ENCODE results near the gene SORL1-AS1.

Gene SORL1-AS1

DNA sequence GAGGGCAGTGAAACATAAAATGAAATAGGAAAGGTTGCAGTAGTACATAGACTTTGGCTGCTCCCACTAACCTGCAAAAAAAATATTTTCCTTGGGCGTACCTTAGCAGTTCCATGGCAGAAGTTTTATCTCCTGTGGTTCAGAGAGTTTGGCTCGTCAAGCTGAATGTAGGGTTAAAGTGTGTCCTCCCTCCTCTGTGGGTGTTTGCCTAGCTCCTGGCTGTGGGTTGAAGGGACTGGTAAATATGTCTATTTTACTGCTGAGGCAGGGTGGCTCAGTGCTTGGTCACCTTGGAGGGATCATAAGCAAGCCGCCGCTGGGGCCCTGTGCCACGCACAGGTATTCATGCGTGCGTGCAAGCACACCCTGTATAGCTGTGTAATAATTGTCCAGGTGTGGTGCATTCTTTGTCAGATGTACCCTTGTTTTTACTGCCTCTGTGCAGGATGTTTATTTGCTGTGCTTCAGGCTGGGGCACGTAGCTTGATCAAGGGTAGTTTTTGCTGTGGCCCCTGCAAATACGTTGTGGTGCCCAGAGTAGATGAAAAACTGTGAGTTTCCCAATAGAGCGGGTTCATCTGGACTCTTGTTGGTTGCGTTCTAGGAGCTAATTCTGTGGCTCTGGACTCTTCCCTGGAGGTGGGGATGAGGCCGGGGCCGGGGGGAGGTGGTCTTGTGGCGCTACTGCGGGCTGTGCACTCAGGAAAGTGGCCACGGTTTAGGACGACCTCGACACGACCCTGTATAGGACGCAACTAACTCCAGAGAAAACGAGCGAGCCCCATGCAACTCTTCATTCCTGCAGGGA is 1.4 kb downstream of the SORL1-AS1 start:
- DNase-seq, result no peak

DNA sequence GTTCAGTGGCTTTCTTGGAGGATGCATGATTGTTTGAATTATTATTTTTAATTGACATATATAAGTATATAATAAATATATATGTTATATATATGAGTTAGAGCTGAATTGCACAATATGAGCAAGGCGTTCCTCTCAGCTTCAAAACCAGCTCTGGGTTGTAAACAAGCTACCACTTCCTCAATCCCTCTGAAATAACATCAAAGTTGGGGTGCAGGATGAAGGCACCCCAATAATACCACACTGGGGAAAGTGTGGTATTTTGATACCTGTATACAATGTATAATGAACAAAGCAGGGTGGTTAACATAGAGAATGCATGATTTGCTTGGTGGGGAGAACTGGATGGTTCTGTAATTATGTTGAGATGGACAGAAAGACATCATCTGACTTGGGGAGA is 2.4 kb downstream of the SORL1-AS1 start:
- DNase-seq, result no peak

DNA sequence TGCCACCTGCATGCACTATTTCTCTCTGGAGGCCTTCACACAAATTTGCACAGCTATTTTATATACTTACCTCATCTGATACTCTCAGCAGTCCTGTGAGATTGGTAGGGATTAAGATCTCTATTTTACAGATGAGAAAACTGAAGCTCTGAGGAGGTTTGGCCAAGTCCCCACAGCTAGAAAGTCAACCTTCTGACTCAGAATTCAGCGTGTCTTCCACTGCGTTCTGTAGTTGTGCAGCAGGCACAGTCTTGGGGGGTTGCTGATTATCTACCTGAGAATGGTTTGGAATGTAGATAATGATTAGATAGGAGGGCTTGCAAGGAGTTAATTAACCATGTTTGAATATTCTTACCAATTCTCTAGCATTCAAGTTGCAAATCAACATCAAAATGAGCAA is 3.1 kb downstream of the SORL1-AS1 start:
- no peak for DNase-seq

DNA sequence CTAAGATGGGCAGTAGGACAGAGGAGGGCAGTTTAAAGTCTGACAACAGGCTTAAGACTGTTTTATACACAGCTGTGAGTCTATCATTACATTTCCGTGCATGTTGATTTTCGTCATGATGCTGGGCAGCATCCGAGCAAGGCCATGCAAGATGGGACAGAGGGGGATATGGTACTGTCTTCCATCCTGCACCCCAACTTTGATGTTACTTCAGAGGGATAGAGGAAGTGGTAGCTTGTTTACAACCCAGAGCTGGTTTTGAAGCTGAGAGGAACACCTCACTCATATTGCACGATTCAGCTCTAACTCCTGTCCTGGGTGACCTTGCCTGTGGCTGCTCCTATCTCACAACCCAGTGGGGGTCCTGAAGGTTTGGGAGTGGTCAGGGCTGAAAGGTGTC is 3.6 kb downstream of the SORL1-AS1 start:
- DNase-seq, result no peak

DNA sequence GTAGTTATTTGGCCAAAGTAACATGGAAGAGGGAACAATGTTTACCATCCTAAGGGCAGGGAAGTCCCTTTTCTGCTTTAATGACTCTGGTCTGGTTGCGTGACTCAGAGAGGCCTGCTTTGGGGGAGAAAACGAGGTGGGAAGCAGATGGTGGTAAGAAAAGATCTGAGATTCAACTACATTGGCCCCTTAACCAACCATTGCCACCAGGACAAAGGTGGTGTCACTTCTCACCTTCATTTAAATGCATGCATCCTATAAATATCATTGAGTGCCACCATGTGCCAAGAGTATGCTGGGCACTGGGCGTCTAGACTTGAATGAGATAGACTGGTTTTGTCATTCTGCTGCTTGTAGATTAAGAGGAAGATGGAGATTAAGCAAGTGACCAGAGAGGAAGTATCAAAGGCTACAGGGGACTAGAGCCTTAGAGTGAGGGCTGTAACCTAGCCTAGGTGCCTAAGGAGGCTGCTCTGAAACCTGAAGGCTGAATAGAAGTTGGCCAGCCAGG is 4.3 kb downstream of the SORL1-AS1 start:
- no peak for DNase-seq

DNA sequence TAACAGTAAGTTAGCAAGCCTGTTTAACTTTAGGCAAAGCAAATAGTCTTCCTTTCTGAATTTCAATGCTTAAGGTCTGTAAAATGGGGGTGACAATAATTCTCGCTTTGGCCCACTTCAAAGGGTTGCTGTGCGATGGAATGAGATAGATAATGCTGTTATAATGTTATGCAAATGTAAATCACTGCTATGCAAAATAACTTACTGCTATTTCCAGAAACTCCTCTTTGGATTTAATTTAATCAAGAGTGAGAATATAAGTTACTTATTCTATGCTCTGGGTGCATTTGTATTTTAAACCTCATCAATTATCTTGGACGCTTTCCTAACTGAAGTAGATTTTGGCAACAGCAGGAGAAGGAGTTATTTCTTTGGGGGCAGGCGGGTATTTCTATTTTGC is 4.8 kb downstream of the SORL1-AS1 start:
- no peak for DNase-seq

DNA sequence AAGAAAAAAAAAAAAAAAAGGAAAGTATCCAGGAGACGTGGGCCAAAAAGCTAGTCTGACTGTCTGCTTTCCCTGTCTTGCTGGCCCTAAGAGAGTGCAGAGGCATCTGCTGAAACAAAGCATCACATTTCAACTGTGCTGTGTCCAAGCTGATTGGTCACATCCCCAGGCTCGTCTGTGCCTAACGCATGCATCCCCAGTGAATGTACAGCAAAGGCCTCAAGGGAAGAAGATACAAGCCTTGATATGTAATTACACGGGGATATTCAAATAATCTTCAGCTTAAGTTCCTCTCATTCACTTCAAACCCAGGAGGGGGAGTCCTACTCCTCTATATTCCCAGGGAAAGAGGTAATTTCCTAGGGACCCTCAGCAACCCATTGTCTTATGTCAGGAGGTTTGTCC is 6.0 kb downstream of the SORL1-AS1 start:
- DNase-seq, result no peak

DNA sequence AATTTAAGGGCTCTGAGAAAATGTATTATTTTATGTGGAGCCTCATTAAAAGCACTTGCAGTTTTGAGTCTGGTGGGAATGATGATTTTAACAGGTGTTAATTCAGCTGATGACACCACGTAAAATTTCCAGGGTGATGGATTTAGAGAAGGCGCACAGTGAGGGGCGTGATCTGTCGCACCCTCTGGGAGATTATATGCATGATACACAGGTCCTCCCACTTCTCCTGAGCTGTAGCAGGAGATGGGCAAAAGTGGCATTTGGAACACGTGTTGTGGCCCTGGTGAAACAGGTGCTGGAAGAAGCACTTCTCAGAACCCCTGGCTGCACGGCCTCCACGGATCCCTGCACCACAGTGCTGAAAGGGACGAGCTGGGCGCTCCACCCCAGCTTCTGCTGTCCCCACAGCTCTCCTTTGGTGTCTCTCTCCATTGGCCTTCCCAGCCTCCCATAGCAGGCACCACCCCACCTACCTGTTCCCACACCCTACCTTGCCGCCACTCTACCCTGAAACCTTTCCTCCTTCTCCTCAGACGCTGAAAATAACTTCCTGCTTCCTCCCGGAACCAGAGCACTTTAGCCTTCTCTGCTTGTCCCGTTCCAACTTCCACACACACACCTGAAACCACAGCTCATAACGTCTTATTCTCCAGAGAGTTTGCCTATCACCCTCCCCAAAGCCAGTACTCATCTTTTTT is 7.5 kb downstream of the SORL1-AS1 start:
- no peak for DNase-seq

DNA sequence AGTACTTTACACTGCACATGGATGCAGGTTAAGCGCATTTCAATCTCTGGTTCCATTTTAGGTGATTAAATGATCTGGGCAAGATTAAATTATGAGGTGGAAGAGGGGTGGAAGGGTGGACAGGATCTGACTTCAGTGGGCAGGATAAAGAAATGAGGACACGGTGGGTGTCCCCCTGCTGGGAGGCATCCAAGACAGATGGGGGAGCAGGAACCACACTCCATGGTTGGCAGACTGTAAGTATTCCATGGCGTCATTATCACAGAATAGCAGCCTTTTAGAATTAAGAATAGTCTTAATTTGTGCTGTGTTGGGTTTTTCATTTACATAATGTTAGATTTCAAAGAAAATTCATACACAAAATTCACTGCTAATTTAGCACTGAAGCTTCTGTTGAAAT is 8.2 kb downstream of the SORL1-AS1 start:
- no peak for DNase-seq

DNA sequence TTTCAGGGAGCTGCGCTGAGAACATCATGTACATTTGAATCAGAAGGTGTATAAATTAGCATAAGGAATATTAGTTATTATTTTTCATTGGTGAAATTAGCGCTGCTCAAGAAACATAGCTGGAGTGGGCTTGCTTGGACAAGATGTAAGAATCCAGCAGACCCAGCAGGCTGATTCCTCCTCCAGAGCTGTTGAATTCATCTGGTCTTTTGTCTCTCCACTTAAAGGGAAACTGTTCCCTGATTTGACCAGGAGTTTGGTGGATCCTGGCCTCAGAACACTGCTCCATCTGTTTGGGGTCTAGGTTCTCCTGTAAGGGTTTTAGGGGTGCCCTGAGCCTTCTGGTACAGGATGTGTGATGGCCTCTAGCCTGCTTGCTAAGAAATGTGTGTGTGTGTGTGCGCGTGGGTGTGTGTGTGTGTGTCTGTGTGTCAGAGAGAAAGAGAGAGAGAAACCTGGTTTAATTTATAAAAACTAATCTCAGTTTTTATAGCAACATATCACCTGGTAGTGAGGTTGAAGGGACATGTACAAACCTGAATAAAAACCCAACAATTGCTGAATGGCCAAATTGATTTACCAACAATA is 9.0 kb downstream of the SORL1-AS1 start:
- no peak for DNase-seq

DNA sequence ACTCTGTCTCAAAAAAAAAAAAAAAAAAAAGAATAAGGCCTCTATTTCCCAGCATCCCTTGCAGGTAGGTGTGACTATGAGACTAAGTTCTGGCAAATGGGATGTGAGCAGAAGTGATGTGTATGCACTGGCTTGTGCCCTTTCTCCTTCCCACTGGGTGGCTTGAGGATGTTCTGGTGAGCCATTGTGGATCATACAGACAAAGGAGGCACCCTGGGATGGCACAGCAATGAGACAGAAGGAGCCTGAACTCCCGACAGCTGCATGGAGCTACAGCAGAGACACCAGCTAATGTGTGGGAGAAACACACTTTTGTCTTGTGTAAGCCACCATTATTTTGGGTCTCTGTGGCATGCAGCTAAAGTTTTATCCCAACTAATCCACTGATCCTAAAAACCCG is 11.2 kb downstream of the SORL1-AS1 start:
- no peak for DNase-seq

DNA sequence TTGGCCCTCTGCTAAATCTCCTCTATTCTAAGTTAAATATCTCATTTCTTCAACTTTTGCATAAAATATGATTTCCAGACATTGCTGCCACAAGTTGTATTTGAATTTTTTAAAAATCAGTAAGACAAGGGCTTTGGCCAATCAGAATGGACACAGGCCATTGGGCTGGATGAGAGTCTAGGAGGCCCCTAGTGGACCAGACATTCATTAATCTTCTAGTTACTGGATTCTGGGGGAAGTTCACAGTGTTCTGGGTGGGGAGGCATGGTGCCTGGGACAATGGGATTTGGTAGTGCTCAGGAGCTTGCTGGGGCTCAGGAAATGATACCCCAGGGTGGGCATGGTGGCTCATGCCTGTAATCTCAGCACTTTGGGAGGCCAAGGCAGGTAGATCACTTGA is 13.0 kb downstream of the SORL1-AS1 start:
- no peak for DNase-seq

DNA sequence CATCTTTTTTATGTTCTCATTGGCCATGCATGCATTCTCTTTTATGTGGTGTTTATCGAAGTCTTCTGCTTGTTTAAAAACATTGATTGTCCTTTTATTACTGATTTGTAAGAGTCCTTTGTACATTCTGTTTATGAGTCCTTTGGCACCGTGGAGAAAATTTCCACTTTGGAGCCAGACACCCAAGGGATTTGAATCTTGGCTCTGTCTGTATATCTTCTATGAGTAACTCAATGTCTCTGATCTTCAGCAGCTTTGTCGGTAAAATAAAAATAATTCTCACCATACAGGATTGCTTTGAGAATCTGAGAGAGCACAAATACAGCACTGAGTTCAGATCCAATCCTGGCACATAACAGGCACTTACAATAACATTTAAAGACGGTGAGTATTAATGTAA is 13.4 kb downstream of the SORL1-AS1 start:
- DNase-seq, result no peak

DNA sequence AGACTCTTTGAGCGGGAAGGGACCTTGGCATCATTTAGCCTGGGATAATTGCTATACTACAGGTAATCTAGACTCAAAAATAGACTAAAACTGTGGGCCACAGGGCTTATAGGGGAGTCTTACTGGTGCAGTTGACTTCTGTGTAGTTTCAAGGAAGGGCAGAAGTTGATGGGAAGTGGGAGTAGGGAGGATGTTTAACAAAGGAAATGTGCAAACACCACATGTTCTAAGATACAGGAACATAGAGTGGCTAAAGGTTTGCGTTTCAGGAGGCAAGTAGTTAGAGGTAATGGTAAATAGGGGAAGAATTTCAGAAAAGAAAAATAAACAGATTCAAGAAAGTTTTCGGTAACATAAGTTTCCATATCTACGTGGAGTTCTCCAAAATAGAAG is 15.1 kb downstream of the SORL1-AS1 start:
- DNase-seq, result no peak

DNA sequence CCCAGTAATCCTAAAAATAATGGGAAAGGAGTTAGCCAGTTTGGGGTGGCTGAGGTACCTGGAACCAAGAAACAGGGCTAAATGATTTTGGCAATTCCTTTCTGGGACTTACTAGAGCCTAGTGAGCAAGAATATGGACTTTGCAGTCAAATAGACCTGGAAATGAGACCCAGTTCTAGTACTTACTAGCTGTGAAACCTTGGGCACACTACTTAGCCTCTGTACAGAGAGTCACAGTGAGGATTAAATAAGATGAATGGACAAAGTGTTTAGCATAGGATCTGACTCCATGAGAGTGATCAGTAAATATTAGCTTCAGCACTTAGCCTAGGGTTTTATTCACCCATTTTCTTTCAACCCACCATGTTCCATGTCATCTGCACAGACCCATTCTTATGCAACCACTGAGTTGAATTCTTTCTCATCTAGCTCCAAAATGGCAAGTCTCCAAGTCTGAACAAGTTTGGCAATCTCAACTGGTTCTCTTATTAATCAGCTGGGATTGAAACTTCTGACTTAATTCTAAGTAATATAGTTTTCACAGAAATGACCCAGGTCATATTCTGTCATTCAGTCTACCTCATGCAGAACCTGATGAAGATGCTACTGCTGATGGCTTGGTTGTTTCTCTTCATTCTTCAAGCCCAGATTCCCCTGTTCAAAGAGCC is 15.6 kb downstream of the SORL1-AS1 start:
- DNase-seq, result no peak

DNA sequence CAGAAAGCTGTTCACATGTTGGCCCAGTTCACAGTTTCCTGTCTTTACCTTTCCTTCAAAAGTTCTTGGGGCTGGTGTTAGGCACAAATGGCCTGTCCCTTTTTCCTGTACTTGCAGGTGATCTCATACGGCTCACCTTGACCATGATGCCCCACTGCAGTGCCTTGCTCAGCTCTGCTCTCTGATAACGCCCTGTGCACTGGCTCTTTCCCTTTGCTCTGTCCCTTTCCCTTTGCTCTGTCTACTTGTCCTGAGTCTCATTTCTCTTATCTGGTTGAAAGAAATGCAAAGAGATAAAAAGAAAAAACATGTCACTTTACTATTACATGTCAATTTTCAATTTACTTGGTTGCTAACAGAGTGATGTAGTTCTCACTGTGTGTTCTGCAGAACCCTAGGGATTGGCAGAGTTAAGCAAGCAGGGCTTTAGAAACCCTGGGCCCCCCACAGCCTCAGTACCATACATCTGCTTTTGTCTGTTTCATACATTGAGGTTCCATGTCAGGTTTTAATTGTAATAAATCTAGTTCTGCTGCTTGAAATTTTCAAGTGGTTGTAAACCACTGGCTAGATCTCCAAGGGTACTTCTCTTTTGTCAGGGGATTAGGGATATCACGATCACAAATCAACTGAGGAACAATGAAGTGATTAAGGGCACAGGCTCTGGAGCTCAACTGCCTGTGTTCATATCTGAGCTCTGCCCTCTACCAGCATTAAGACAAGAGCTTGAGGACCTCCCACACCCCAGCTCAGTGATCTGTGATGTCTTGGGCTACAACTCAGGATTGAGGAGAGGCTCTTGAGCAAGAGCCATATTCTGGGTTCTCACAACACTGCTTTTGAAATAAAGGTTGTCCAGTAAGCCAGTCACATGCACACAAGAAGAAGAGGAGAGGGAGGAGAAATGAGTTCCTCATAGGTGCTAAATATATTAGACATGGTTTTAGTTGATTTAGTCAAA is 16.9 kb downstream of the SORL1-AS1 start:
- DNase-seq, result no peak

DNA sequence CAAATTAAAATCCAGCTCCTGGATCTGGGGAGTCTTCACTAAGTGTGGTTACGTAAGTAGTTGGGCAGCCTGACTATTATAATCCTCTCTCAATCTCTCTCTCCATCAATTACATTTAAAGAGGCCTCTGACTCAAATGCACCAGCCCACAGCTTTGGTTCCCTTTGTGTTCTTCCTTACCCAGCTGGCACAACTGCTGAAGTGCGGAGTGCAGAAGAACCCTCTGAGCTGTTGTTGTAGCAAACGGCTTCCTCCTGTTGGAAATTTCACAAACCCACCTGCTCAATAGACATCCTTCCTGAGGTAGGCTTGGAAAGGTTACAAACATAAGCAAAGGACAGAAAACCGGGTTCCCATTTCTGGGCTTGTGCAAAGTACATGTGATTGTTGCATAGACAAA is 17.6 kb downstream of the SORL1-AS1 start:
- no peak for DNase-seq

DNA sequence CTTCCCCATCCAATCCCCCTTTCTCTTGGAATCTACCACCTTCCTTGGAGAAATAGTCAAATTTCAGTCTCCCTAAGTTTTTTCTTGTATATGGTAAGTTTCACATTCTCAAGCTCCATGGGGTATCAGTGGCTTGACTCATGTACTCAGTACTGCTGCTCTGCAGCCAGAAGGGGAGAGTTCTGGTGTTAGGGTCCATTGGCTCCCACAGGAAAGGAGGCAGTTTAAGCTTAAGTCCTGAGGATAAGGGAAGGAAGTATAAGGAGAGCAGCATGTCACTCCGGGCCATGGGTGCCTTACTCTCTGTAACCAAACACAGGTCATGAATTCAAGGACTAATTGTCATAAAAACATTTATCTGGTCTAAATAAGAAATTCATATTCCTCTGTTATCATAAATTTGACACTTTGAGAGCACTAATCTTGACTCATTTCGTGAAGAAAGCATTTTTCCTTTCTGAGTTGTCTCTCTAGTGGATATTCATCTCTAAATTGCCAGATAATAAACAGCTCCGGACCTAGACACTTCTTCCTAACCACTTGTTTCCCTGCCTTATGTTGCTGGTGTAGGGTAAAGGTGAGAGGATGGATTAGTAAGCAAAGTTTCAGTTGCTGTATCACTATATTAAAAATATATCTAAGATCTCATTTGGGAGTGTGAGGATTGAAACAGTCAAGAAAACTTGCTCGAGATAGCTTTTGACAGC is 20.8 kb downstream of the SORL1-AS1 start:
- DNase-seq, result no peak

DNA sequence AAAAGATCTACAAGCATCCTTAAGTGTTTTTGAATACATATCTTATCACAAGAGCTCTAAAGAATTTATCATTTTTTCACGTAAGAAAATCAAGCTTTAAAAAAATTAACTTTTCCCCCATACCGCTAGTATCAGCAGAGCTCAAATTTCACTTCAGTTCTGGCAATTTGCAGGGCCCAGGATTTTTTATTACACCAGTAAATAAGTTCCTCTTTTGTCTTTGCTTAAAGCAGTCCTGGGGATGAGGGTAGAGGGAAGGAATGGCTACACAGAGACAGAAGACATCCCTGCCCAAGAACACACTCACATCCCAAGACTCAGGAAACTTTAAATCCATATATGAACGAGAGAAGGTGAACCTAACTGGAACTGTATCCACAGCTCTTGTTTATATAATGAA is 23.2 kb downstream of the SORL1-AS1 start:
- no peak for DNase-seq

DNA sequence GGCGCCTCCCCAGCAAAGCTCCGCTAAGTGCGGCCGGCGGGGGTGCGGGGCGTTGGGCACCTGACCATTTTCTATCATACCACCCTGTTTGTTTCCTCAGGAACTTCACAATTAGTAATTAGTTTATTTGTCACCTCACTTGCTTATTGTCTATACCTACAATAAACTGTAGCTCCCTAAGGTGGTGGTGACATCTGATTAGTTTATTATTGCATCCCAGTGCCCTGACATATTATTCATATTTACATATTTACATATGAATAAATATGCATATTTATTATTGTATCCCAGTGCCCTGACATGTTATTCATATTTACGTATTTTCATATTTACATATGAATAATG is 25.4 kb downstream of the SORL1-AS1 start:
- DNase-seq, result no peak

Measured in stimulated activated CD4-positive, alpha-beta T cell treated with anti-CD3 and anti-CD28 coated beads, Interleukin-2, amount 100 ng/mL, for 48 hours (primary cell).